Right atrium auricular region (tissue), 2 donors: Measurements from ENCODE around the gene SLC24A4. TPM values are rescaled to one million over a fixed set of nuclear protein-coding genes. Genes with fewer than 3 reads are reported as not detected.

Source experiments
- DNase-seq: peaks from one replicate; pipeline ENCODE4 v3.0.0-alpha.2; 2019; ENCODE audit warnings: low spot score
- H3K27ac ChIP-seq, 2 donors: fragments of 200-600 bp; sonication (generic); 1 replicate in 1 of 2; 2 replicates in 1 of 2; pipeline ENCODE4 v1.5.1; 2016 to 2019
- H3K27me3 ChIP-seq, 2 donors: fragments of 200-600 bp; sonication (generic); one replicate each; pipeline versions ENCODE4 v1.5.1 to v1.6.0; 2017 to 2019
- H3K36me3 ChIP-seq: fragments of 200-600 bp; sonication (generic); one replicate; pipeline ENCODE4 v1.5.1; 2016
- H3K4me1 ChIP-seq, 2 donors: fragments of 200-600 bp; sonication (generic); one replicate each; pipeline versions ENCODE4 v1.5.1 to v1.6.0; 2017 to 2019
- H3K4me3 ChIP-seq, 2 donors: fragments of 200-600 bp; sonication (generic); 1 replicate in 1 of 2; 2 replicates in 1 of 2; pipeline ENCODE4 v1.5.1; 2017 to 2019; ENCODE audit warnings: mild to moderate bottlenecking in 1 of 2, moderate library complexity in 1 of 2
- H3K9me3 ChIP-seq, 2 donors: fragments of 200-600 bp; sonication (generic); one replicate each; pipeline ENCODE4 v1.5.1; 2019
- total RNA-seq, 2 donors: library from RNA; depleted of rRNA; stranded (reverse); fragments of >200 nt; gene quantifications; one replicate each; pipeline ENCODE4 v1.1.0, GENCODE V29; 2016
- TF ChIP-seq, protein P1 (sequence below), 2 donors: fragments of 200-600 bp; sonication (generic); IDR thresholded peaks; one replicate each; pipeline ENCODE4 v1.5.1; 2019; ENCODE audit warnings: antibody characterized with exemption in 2 of 2

Gene SLC24A4
- total RNA-seq, 2 donors from 2014 or later: 0.04 to 0.24 TPM

GRCh38 chr14:92391726-92392125 lies 68.8 kb downstream of the SLC24A4 start:
- H3K4me1 ChIP-seq: no peaks in the 10 kb centered on the region
- H3K27ac ChIP-seq: no peak overlapping the region
- H3K36me3 ChIP-seq: no peaks in the 10 kb centered on the region
- H3K27me3 ChIP-seq: no peaks in the 10 kb centered on the region
- no peak overlapping the region for H3K4me3 ChIP-seq
- no peaks in the 10 kb centered on the region for H3K9me3 ChIP-seq
- no peak for DNase-seq
- TF ChIP-seq, protein P1, sequence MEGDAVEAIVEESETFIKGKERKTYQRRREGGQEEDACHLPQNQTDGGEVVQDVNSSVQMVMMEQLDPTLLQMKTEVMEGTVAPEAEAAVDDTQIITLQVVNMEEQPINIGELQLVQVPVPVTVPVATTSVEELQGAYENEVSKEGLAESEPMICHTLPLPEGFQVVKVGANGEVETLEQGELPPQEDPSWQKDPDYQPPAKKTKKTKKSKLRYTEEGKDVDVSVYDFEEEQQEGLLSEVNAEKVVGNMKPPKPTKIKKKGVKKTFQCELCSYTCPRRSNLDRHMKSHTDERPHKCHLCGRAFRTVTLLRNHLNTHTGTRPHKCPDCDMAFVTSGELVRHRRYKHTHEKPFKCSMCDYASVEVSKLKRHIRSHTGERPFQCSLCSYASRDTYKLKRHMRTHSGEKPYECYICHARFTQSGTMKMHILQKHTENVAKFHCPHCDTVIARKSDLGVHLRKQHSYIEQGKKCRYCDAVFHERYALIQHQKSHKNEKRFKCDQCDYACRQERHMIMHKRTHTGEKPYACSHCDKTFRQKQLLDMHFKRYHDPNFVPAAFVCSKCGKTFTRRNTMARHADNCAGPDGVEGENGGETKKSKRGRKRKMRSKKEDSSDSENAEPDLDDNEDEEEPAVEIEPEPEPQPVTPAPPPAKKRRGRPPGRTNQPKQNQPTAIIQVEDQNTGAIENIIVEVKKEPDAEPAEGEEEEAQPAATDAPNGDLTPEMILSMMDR (IDR thresholded peaks at IDR 0.05): no peak

- Histone ChIP-seq H3K36me3 (no peaks in the 10 kb centered on the region), H3K27me3 (no peaks in the 10 kb centered on the region), H3K4me3 (no peak overlapping the region), H3K9me3 (no peaks in the 10 kb centered on the region), H3K27ac (no peak overlapping the region), H3K4me1 (no peaks in the 10 kb centered on the region)
- no peak for DNase-seq
- TF ChIP-seq, protein P1 (IDR thresholded peaks at IDR 0.05): no peak
Observed at GRCh38 chr14:92392711-92393110, 69.7 kb downstream of the SLC24A4 start.

GRCh38 chr14:92397150-92397952 lies 74.4 kb downstream of the SLC24A4 start:
- Histone ChIP-seq H3K4me3 (no peak overlapping the region), H3K27me3 (no peaks in the 10 kb centered on the region), H3K36me3 (no peaks in the 10 kb centered on the region), H3K9me3 (no peaks in the 10 kb centered on the region), H3K4me1 (no peaks in the 10 kb centered on the region), H3K27ac (no peak overlapping the region)
- TF ChIP-seq, protein P1 (IDR thresholded peaks at IDR 0.05): no peak
- DNase-seq: no peak

- no peak for DNase-seq
- TF ChIP-seq, protein P1 (IDR thresholded peaks at IDR 0.05): no peak
- no peak overlapping the region for H3K27ac ChIP-seq
Observed at GRCh38 chr14:92397953-92398564, 75.1 kb downstream of the SLC24A4 start.

DNA sequence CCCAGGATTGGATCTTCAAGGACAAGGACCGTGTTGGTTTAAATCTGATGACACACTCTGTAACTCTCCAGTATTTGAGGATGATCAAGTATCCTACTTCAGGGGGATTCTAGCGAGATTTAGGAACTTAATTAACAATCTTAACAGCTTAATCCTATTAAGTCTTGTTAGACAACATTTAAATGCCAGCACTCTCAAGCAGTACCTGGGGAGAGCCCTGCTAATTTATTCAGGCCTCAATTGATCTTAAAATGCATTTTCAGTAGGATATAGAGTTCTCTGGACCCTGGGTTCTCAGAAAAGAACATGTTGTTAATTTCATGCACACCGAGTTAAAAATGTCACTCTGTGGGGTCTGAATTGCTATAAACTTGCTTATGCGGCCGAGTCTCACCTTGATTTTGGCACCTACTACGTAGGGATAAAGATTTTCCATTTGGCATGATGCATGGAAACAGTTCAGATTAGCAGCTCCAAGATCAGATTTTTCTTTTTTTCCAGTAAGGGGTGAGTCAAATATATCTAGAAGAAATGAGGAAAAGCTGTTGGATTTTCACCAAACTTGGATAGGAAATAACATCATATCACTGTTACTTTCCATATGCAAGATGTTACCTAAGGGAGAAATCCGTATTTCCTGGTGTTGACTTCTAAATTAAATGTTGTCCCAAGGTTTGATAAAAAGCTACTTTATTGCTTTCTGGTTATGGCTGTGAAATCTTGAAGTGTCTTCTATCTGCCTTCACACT lies 76.1 kb downstream of the SLC24A4 start:
- no peaks in the 10 kb centered on the region for H3K9me3 ChIP-seq
- no peaks in the 10 kb centered on the region for H3K27me3 ChIP-seq
- DNase-seq: no peak
- H3K4me3 ChIP-seq: no peak overlapping the region
- H3K4me1 ChIP-seq: no peaks in the 10 kb centered on the region
- H3K36me3 ChIP-seq: no peaks in the 10 kb centered on the region
- TF ChIP-seq, protein P1 (IDR thresholded peaks at IDR 0.05): no peak
- H3K27ac ChIP-seq: no peak overlapping the region

More at GRCh38 chr14:92397953-92398564, 75.1 kb downstream of the SLC24A4 start:
- H3K36me3 ChIP-seq: no peaks in the 10 kb centered on the region
- H3K4me3 ChIP-seq: no peak overlapping the region
- H3K27me3 ChIP-seq: no peaks in the 10 kb centered on the region
- H3K9me3 ChIP-seq: no peaks in the 10 kb centered on the region
- H3K4me1 ChIP-seq: no peaks in the 10 kb centered on the region
